NCI-H774 (cell line): ENCODE data around the gene E2F1.
A peak's percentile ranks its signal among the peaks of the same experiment; 100 is the strongest.
"Not testable (repeated sequence)": the region's sequence is repeated elsewhere in the genome, so short reads cannot be mapped to it uniquely, and the experiment has no call there.

Experiments used
- DNase-seq: peaks from one replicate; lab custom pipeline; 2025; lab: John Stamatoyannopoulos, UW

E2F1 gene

DNA sequence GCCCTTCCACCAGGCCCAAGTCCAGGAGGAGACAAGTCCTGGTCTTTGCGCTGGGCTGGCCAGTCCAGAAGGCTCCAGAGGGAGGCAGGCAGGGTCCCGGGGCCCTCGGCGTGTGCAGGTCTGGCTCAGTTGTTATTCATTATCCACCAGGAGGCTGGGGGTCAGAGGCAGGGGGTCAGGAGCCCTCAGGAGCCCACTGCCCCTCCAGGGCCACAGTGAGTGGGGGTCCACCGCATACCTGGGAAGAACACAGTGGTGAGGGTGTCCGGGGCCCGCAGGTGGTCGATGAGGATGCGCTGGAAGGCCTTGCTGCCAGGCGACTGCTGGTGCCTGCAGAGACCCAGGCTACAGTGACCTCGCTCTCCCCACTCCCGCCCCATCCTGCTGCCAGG is 28.5 kb downstream of the E2F1 start:
- DNase-seq: no peak

DNA sequence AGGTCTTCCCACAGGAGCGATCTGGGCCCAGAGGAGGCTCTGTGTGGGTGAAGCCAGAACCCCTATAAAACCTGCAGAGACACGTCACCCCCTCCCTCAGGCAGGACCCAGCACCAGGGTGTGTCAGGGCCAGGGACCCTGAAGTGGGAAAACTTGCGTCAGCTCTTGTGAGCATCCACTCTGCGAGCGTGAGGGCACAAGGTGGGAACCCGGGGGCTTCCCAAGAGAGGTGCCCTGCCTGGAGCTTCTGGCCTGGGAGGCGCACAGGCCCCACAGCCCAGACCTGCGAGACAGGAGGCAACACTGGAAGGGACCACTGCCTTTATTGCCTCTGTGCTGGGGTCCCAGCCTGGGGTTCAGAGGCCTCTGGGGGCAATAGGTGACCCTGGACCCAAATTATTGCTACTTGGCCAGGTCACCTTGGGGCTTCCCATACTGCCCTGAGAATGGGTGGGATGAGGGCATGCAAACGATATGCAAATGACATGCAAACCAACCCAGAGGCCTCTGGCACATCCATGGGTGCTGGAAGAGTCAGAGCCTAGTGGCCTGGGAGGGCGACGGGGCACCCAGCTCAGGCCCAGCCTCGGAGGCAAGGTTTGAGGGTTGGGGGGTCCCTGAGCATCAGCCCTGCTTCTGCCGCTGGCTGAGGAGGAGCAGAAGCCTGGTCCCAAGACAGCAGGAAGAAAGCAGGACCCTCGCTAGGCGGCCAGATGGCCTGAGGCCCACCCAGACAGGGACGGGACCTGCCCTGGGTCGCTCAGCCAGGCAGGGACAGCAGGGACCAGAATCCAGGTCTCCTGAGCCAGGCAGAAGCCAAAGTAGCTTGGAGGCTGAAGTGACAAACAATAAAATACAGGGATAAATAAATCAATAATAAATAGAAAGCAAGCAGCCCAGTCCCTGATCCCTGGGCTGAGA is 29.1 kb downstream of the E2F1 start:
- DNase-seq: no peak

GRCh38 chr20:33656010-33656782 is 30.0 kb downstream of the E2F1 start:
- DNase-seq: no peak

GRCh38 chr20:33655164-33655563 is 31.0 kb downstream of the E2F1 start:
- DNase-seq: no peak

GRCh38 chr20:33654680-33655161 is 31.5 kb downstream of the E2F1 start:
- no peak for DNase-seq

DNA sequence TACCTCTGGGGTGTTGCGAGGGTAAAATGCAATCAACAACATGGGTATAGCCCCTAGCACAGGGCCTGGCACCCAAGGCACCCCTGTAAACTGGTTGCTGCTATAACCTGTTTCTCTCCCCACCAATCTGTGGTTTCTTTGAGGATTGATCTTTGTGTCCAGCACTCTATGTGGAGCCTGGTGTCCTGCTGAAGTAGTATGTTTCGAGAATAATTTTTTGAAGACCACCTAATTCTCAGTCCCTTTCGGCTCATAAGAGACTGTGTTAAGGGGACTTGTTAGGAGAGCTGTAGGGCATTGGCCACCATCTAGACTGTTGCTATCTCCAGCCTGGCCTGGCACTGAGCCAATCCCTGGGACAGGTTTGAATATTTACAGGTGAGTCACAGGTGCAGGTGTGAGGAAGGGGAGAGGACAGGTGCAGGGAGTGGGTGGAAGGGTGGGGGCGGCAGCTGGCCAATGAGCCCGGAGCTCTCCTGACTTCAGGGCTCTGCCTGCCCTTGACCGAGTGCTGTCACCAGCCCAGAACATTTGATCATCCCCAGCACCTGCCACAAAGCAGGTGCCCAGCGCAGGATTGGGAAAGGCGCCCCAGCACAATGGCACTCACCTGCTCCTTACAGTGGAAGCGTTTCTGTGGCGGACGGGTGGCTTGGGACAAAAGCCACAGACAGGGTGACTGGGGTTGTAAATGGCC is 32.1 kb downstream of the E2F1 start:
- peak; percentile 95 for DNase-seq

GRCh38 chr20:33653218-33653899 is 32.8 kb downstream of the E2F1 start:
- peak; percentile 54 for DNase-seq

GRCh38 chr20:33651562-33652048 is 34.6 kb downstream of the E2F1 start:
- peak; percentile 43 for DNase-seq

GRCh38 chr20:33650753-33651561 is 35.2 kb downstream of the E2F1 start:
- DNase-seq: peak; percentile 15

DNA sequence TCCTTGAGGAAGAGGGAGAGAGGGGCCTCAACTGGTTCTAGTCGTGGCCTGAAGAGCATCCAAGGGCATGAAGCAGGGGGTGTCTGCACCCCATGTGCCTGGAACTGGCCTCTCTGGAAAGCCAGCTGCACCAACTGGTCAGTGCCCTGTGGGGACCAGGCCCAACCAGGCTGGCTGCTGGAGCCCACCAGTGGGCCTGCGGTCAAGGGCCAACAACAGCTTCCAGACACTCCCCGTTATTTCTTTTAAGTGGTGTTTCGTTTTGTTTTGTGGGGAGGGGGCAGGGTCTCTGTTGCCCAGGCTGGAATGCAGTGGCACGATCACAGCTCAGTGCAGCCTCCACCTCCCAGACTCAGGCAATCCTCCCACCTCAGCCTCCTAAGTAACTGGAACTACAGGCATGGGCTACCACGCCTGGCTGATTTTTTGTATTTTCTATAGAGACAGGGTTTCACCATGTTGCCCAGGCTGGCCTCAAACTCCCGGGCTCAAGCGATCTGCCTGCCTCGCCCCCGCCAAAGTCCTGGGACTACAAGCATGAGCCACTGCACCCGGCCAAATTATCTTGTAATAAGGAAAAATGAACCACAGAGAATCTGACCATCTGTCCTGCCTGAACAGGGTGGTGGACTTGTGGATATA is 36.0 kb downstream of the E2F1 start:
- DNase-seq: no peak

DNA sequence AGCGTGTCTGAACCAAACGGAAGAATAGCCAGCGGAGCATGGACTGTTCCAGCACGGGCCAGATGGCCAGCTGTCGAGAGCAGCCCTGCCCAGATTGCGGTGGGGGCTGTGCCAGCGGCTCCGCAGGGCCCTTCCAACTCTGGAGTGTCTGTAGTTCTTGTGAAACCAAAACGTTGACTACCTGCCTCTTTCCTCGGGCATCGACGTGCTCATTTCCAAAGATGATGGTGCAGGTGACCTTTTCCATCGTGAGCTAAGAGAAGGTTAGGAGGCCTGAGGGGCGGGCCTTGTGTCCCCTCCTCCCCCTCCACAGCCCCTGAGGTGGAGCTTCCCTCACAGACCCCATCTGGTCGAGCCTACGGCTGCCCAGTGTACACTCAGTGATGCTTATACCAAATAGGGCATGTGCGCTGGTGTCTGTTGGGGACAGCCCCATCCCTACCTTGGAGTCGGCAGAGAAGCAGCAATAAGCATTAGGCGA is 36.9 kb downstream of the E2F1 start:
- peak; percentile 23 for DNase-seq

DNA sequence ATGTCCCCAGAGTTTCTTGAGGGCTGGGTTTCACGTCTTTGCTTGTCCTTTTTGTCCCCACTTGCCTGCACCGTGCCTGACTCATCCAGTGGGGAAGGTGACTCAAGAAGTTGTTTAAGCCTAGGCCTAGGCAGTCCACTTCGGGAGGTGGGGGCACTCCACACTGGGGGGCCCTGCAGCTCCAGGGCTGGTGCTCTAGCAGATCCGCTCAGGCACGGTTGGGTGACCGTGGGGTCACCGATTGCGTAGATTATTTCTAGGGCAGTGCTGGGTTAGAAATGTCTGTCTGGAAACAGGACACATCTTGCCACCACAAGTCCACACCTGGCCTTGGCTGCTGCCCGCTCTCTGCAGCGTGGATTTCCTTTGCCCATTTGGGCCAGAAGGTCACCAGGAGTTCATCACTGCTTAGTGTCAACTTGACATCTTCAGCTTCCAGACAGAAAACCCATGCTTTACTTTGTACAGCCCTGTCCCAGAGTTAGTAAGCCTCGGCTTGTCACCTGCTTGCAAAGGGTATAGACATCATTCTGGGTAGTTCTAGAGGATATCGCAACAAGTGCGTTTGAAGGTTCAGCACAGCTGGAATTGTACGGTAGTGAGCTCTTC is 37.7 kb downstream of the E2F1 start:
- DNase-seq: no peak

DNA sequence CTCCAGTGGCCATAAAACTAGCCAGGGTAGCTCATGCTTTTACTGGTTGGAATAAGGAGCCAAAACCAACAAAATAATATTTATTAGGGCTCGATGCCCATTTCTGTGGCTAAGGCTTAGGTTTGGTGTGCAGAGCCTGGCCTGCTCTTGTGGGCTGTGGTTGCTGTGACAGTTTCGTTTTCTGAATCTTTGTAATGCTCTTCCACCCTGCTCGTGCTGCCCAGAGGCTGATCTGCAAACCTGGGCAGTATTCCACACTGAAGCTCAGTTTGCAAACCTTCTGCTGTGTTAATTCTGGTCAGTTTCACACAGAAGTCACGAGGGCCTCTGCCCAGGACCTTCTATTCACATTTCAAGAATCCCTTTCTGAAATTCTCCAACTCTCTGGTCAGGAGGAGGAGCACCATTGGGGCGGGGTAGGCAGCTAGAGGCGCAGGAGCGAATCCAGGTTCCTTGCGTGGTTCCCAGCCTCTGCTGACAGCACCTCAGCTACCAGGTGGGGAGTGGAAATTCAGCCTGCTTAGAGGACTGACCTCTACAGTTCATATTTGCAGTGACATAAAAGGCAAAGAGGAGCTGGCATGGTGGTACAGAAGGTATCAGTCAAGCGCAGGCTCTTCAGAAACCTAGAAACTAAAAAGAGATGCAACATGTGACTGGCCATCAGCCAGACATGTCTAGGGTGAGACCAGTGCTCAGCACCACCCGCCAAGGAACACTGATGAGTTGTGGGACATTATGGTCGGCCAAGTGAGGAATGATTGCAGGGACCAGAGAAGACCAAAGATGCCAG is 38.4 kb downstream of the E2F1 start:
- no peak for DNase-seq

- DNase-seq: not testable (repeated sequence)
These were observed 39.1 kb downstream of the E2F1 start for GRCh38 chr20:33646959-33647602.

DNA sequence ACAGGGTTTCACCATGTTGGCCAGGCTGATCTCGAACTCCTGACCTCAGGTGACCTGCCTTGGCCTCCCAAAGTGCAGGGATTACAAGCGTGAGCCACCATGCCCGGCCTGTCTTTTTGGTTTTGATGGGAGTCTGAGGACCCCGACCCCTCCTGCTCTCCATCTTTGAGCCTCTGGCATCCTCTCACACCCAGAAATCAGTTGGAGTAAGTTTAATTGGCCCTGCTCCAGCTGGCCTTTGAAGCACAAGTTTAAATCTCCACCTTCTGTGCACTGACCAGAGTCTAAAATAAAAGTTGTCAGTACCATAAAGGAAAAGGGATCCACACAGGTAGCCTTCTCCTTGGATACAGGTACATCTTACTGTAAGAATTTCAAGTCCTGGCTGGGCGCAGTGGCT is 40.0 kb downstream of the E2F1 start:
- no peak for DNase-seq

GRCh38 chr20:33645396-33645795 is 40.8 kb downstream of the E2F1 start:
- DNase-seq: no peak

- no peak for DNase-seq
These were observed 41.2 kb downstream of the E2F1 start for GRCh38 chr20:33645072-33645358.

- no peak for DNase-seq
These were observed 41.7 kb downstream of the E2F1 start for GRCh38 chr20:33644313-33645071.
